Measurements from ENCODE around the gene TANC1.

TANC1 gene

GRCh38 chr2:159265171-159265576, 296.7 kb downstream of the TANC1 start:
- WGBS: 44% methylated on average over 1 of the region's 1 CpG
- H3K9me3 ChIP-seq (ENCODE audit: insufficient read depth, low read depth, low read length): no peaks in the 10 kb centered on the region
- no peaks in the 10 kb centered on the region for H3K36me3 ChIP-seq (ENCODE audit: insufficient read depth, low read length)
- H3K27ac ChIP-seq (ENCODE audit: low read depth, low read length): no peak overlapping the region
- no peak overlapping the region for H3K9ac ChIP-seq (ENCODE audit: low read depth, low read length)
- no peak overlapping the region for H3K4me3 ChIP-seq (ENCODE audit: low read length)
- no peaks in the 10 kb centered on the region for H3K27me3 ChIP-seq (ENCODE audit: insufficient read depth, low read length)
- H3K4me1 ChIP-seq (ENCODE audit: insufficient read depth, low read length): no peaks in the 10 kb centered on the region

DNA sequence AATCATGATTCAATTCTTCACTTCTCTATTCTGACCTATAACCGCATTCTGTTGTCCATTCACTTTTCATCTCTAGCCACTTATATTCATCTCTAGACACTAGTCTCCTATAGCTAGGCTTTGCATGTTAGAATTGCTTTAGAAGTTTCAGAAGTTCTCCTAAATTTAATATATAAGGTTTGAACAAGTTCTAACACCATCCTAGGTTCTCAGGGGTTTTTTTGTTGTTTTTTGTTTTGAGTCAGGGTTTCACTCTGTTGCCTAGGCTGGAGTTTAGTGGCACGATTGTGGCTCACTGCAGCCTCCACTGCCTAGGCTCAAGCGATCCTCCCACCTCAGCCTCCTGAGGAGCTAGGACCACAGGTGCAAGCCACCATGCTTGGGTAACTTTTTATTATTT, 298.1 kb downstream of the TANC1 start:
- no peak overlapping the region for H3K27ac ChIP-seq (ENCODE audit: low read depth, low read length)
- H3K27me3 ChIP-seq (ENCODE audit: insufficient read depth, low read length): no peaks in the 10 kb centered on the region
- no peak overlapping the region for H3K4me3 ChIP-seq (ENCODE audit: low read length)
- H3K4me1 ChIP-seq (ENCODE audit: insufficient read depth, low read length): no peaks in the 10 kb centered on the region; the same call in 1 of the 2 replicates
- 98% methylated on average over 3 of the region's 3 CpGs for WGBS
- no peaks in the 10 kb centered on the region for H3K9me3 ChIP-seq (ENCODE audit: insufficient read depth, low read depth, low read length)
- peaks cover 6% of the 10 kb centered on the region; the same call in 1 of the 2 replicates for H3K36me3 ChIP-seq (ENCODE audit: insufficient read depth, low read length)
- no peak overlapping the region for H3K9ac ChIP-seq (ENCODE audit: low read depth, low read length)

DNA sequence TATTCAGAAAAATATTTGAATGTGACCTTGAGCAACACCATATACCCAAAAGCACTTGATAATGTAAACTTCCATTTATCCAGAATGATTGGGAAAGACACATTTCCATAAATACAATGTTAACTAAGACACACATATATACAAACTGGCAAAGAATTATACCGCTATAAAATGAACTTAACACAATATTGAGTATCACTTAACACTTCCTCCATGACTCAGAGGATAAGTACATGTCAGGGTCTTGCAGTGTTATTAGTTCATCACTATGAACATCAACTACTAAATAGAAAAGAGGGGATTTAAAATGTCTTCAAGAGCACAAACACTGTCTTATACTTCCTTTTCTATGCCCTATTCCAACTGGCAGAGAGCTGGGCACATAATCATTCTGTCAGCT, 299.5 kb downstream of the TANC1 start:
- 100% methylated on average over 1 of the region's 1 CpG for WGBS
- Histone ChIP-seq H3K27me3 (ENCODE audit: insufficient read depth, low read length) (no peaks in the 10 kb centered on the region), H3K4me3 (ENCODE audit: low read length) (no peak overlapping the region), H3K27ac (ENCODE audit: low read depth, low read length) (no peak overlapping the region), H3K9me3 (ENCODE audit: insufficient read depth, low read depth, low read length) (no peaks in the 10 kb centered on the region), H3K4me1 (ENCODE audit: insufficient read depth, low read length) (peaks cover 12% of the 10 kb centered on the region; the same call in 1 of the 2 replicates), H3K9ac (ENCODE audit: low read depth, low read length) (no peak overlapping the region), H3K36me3 (ENCODE audit: insufficient read depth, low read length) (peaks cover 6% of the 10 kb centered on the region; the same call in 1 of the 2 replicates)

DNA sequence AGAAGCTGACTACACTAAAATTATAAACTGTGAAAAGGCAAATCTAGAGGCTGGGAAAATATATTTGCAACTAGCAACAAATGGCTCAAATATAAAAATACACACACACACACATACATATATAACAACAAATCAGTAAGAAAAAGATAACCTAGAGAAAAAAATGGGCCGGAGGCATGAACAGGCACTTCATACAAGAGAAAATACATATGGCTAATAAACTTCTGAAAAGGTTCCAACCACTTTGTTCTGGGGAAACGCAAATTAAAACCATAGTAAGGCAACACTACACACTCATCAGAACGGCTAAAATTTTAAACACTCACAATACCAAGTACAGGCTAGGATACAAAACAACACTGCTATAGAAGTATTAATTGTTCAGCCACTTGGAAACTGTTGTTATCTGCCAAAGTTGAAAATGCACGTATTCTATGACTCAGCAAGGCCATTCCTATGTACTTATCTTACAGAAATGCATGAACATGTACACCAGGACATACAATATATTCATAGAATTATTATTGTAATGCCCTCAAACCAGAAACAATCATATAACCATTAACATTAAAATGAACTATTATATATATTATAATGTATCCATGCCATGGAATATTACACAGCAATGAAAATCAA, 302.4 kb downstream of the TANC1 start:
- 94% methylated on average over 4 of the region's 4 CpGs for WGBS
- Histone ChIP-seq H3K9ac (ENCODE audit: low read depth, low read length) (no peak overlapping the region), H3K36me3 (ENCODE audit: insufficient read depth, low read length) (peaks cover 6% of the 10 kb centered on the region; the same call in 1 of the 2 replicates)

DNA sequence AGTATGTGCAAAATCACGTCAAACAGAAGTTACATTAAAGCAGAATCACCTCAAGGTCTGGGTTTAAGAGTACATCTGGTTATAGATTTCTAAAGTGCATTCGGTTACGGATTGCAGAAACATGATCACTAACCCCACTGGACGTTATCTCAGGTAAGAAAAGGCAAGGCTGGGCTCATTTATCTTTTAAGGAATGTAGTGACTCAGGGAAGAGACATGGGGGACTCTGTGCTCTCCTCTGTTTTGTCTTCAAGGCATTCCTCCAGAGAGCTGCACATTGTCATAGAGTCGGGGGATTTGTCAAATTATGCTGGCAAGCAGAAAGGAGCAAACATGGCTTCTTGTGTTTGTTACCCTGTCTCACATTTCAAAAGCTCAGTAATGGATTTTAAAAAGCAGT, 303.7 kb downstream of the TANC1 start:
- Histone ChIP-seq H3K36me3 (ENCODE audit: insufficient read depth, low read length) (peaks cover 6% of the 10 kb centered on the region; the same call in 1 of the 2 replicates), H3K27me3 (ENCODE audit: insufficient read depth, low read length) (no peaks in the 10 kb centered on the region), H3K27ac (ENCODE audit: low read depth, low read length) (peak overlapping the region; percentile 17), H3K9me3 (ENCODE audit: insufficient read depth, low read depth, low read length) (no peaks in the 10 kb centered on the region), H3K4me1 (ENCODE audit: insufficient read depth, low read length) (peaks cover 12% of the 10 kb centered on the region; the same call in 1 of the 2 replicates), H3K9ac (ENCODE audit: low read depth, low read length) (peak overlapping the region; percentile 9; the same call in 1 of the 2 replicates), H3K4me3 (ENCODE audit: low read length) (no peak overlapping the region)
- 86% methylated on average over 5 of the region's 5 CpGs for WGBS

More for the DNA sequence above, 302.4 kb downstream of the TANC1 start:
- no peak overlapping the region for H3K27ac ChIP-seq (ENCODE audit: low read depth, low read length)
- H3K4me1 ChIP-seq (ENCODE audit: insufficient read depth, low read length): peaks cover 12% of the 10 kb centered on the region; the same call in 1 of the 2 replicates
- H3K9me3 ChIP-seq (ENCODE audit: insufficient read depth, low read depth, low read length): no peaks in the 10 kb centered on the region
- H3K4me3 ChIP-seq (ENCODE audit: low read length): no peak overlapping the region
- H3K27me3 ChIP-seq (ENCODE audit: insufficient read depth, low read length): no peaks in the 10 kb centered on the region

GRCh38 chr2:159275111-159275510, 306.7 kb downstream of the TANC1 start:
- H3K4me1 ChIP-seq (ENCODE audit: insufficient read depth, low read length): peaks cover 12% of the 10 kb centered on the region; the same call in 1 of the 2 replicates
- 80% methylated on average over 1 of the region's 1 CpG for WGBS
- H3K4me3 ChIP-seq (ENCODE audit: low read length): no peak overlapping the region
- no peak overlapping the region for H3K9ac ChIP-seq (ENCODE audit: low read depth, low read length)
- H3K9me3 ChIP-seq (ENCODE audit: insufficient read depth, low read depth, low read length): no peaks in the 10 kb centered on the region
- no peak overlapping the region for H3K27ac ChIP-seq (ENCODE audit: low read depth, low read length)
- peaks cover 6% of the 10 kb centered on the region; the same call in 1 of the 2 replicates for H3K36me3 ChIP-seq (ENCODE audit: insufficient read depth, low read length)
- no peaks in the 10 kb centered on the region for H3K27me3 ChIP-seq (ENCODE audit: insufficient read depth, low read length)

DNA sequence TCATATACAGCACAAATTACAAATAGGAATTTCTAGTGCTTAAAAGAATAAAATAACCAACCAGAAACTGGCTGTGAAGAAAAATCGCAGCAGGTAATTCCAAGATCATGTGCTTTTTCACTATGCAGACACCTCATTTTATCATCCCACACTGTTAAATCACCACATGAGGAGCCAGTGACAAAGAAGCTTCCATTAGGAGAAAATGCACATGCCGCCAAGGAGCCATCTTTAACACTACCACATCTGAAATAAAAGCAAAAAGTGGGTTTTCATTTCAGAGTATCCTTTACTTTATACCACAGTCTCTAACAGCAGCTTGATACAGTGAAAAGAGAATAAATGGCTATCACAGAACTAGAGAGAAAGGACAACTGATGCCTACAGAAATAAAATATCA, 311.3 kb downstream of the TANC1 start:
- Histone ChIP-seq H3K27ac (ENCODE audit: low read depth, low read length) (no peak overlapping the region), H3K27me3 (ENCODE audit: insufficient read depth, low read length) (no peaks in the 10 kb centered on the region), H3K9me3 (ENCODE audit: insufficient read depth, low read depth, low read length) (no peaks in the 10 kb centered on the region), H3K36me3 (ENCODE audit: insufficient read depth, low read length) (peaks cover 7% of the 10 kb centered on the region; the same call in 1 of the 2 replicates), H3K9ac (ENCODE audit: low read depth, low read length) (no peak overlapping the region), H3K4me3 (ENCODE audit: low read length) (no peak overlapping the region), H3K4me1 (ENCODE audit: insufficient read depth, low read length) (no peaks in the 10 kb centered on the region)
- 82% methylated on average over 2 of the region's 2 CpGs for WGBS

GRCh38 chr2:159281002-159281401, 312.6 kb downstream of the TANC1 start:
- H3K27ac ChIP-seq (ENCODE audit: low read depth, low read length): no peak overlapping the region
- WGBS: 92% methylated on average over 5 of the region's 6 CpGs
- H3K4me3 ChIP-seq (ENCODE audit: low read length): no peak overlapping the region
- no peaks in the 10 kb centered on the region for H3K4me1 ChIP-seq (ENCODE audit: insufficient read depth, low read length)
- no peak overlapping the region for H3K9ac ChIP-seq (ENCODE audit: low read depth, low read length)
- H3K36me3 ChIP-seq (ENCODE audit: insufficient read depth, low read length): 0 out of 2 replicates have a peak, but pooled peaks cover 7% of the 10 kb centered on the region
- no peaks in the 10 kb centered on the region for H3K9me3 ChIP-seq (ENCODE audit: insufficient read depth, low read depth, low read length)
- no peaks in the 10 kb centered on the region for H3K27me3 ChIP-seq (ENCODE audit: insufficient read depth, low read length)

All from HUES64 (cell line).